GM19455 (cell line): Measurements from ENCODE around the gene ANKRD52.
"Not testable (repeated sequence)": the region's sequence is repeated elsewhere in the genome, so short reads cannot be mapped to it uniquely, and the experiment has no call there.

Experiments used
- ATAC-seq: cut with Tn5 transposase; IDR thresholded peaks from one replicate; pipeline ENCODE4 v1.9.1; 2021; ENCODE audit not compliant: unreplicated experiment

ANKRD52 gene

DNA sequence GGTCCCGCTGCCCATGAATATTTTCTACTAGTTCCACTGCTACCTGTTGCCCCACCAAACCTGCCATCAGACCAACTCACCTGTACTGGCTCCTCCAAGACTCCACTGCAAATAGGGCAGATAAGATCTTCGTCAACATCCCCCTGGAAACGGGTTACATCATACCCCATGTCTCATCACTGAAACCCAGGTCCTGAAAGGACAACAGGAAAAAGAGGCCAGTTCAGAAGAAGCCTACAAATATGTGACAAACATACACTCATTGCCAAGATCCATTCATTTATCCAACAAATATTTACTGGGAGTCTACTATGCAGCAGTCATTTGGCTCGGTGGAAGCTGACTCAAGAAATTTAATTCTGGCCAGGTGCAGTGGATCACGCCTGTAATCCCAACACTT lies 44.3 kb downstream of the ANKRD52 start:
- no peak for ATAC-seq

DNA sequence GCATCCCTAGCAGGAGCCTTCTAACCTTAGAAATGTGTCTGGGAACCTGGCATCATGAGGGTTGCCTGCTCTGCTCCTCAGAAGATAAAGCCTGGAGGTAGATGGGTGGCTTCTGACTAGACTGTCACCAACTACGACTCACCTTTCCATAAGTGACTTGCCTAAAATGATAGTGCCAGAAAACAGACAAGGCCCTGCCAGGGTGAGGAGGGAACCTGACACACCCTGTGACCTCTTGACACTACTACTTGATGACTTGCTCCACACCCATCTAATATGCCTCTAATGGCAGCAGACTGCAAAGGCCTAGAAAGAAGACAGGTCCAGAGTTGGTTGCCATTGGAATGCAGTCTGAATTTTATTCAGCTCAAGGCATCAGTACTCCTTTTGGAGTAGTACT lies 45.8 kb downstream of the ANKRD52 start:
- no peak for ATAC-seq

DNA sequence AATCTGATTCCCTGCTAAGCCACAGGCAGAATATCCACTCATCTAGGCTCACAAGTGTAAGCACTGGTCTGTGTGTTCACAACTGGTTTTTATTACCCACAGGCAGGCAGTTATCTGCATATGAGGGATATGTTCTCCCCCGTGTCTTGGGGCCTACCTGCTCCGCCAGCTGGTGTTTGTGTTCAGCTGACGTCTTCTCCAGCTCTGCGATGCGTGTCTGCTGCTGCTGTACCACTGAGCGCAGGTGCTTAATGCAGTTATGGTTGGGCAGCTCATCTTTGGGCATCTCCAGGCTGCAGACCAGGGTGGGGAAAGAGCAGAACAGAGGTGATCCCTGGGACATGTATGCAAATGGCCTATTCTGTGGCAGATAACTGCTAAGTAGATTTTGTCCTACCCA lies 50.2 kb downstream of the ANKRD52 start:
- ATAC-seq = no peak

DNA sequence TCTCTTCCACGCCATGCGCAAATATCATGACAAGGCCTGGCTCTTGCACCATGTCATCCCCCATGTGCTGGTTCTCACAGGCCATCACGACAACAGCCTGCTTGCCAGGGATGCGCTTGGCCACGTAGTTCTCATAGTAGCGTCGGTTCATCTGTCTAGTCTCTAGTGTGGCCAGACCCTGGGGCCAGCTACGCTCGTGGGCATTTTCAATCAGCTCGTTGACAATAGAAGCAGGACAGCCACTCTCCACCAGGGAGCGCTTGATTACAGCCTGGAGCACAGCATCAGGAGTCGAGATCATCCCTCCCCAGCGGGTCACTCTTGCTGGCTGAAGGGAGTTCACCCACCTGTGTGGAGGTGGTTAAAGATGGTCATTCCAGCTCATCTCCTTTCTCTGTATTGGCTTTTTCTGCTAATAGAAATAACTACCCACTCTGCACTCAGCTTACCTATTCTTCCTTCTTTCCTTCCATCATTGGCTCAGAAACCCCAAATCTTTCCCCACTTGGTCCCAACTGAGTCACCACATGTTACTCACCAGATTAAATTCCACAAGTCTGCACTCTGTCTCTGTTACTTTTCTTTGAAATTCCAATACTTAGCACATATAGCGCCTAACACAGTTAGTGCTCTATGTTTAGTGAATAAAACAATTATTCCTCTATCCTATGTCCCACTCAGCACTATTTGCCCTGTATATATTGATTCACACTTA lies 51.6 kb downstream of the ANKRD52 start:
- no peak for ATAC-seq

DNA sequence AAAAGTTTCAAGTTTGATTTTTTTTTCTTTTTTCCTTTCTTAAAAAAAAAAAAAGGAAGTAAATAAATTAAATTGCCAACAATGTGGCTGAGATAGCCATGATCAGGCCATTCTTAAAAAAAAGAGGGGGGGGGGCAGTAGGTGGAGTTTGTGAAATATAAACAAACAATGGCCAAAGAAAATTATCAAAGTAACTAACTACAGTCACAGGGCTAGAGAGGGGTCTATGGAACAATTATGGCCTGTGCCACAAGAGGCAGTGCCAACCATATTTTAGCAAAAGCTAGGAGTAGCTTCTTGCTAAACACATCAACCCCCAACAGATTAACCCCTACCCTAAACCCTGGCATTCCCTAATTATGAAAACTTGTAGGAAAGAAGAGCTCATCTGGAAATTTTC lies 52.7 kb downstream of the ANKRD52 start:
- ATAC-seq = no peak

DNA sequence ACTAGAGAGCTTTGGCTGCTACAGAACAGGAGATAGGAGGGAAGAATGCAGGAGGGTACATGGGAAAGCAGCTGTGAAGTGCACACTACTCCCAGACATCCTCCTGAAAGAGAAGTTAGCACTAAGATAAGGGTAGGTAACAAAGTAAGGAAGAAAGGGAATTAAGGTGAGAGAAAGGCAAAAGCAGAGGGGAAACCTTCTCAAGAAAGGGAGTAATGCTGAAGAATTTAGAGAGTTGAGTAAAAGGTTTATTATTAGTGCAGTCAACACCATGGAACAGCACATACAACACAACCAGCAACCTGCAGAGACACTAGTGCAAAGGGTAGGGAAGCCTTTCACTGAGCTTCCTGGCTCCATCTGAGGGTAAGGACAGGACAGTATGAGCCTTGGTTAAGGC lies 53.9 kb downstream of the ANKRD52 start:
- ATAC-seq = no peak

DNA sequence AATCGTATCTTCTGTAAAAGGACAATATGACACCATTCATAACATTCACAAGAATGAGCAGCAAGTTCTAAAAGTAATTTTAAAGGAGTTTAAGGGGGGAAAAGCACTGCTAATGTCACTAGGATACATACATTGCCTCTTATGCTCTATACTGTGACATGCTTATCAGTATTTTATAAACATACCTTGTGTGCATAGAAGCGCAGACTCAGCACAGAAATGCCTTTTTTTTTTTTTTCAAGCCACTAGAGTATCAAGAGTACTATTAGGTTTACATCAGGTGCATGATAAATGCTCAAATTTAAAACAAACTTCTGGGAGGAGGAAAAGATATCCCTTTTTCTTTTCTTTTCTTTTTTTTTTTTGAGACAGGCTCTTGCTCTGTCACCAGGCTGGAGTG lies 55.3 kb downstream of the ANKRD52 start:
- no peak for ATAC-seq

DNA sequence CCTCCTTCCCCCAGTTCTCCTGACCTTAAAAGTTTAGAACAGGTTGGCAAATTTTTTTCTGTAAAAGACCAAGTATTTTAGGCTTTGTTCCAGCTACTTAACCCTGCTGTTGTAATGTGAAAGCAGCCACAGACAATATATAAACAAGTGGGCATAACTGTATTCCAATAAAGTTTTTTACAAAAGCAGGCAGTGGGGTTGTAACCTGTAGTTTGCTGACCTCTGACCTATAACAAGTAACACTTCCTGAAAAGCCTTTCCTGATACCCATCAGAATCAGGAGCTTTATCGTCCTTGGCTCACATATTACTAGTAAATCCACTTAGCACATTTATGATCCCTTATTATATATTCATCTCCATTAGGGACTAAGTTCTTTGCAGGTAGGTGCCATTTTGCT lies 55.8 kb downstream of the ANKRD52 start:
- no peak for ATAC-seq

DNA sequence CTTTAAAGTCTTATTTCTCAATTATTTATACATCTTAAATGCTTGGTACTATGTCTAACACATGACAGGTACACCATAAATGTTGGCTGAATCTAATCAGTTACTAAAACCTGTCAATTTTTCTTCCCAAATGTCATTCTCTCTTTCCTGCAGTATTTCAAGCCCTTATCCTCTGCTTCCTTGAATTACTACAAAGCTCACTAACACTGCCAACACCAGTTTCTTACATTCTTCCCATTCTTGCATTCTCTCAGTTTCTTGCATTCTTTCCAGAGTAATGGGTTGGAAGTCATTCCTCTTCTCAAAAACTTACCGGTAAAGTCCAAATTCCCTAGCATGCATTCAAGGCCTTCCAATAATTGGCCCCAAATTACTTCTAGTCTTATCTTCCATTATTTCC lies 59.3 kb downstream of the ANKRD52 start:
- ATAC-seq = no peak

DNA sequence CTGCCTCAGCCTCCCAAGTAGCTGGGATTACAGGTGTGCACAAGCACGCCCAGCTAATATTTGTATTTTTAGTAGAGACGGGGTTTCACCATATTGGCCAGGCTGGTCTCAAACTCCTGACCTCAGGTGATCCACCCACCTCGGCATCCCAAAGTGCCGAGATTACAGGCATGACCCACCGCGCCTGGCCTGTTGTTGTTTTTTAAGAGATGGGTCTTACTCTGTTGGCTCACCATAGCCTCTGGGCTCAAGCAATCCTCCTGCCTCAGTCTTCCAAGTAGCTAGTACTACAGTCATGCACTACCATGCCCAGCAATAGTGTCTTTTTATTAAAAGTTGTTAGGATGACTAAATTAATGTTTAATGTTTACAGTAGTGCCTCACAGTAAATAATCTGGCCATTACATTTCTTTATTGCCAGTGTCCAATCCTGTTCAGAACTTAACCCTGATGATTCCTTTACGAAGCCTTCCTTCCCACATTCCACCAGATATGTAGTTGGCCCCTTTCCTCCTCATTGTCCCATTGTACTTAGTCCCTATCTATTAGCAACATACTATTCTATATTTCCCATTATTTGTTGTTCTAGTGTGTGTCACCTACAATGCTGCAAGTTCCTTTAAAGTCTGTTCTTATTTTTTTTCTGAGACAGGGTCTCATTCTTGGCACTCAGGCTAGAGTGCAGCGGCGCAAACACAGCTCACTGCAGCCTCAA lies 60.1 kb downstream of the ANKRD52 start:
- no peak for ATAC-seq

DNA sequence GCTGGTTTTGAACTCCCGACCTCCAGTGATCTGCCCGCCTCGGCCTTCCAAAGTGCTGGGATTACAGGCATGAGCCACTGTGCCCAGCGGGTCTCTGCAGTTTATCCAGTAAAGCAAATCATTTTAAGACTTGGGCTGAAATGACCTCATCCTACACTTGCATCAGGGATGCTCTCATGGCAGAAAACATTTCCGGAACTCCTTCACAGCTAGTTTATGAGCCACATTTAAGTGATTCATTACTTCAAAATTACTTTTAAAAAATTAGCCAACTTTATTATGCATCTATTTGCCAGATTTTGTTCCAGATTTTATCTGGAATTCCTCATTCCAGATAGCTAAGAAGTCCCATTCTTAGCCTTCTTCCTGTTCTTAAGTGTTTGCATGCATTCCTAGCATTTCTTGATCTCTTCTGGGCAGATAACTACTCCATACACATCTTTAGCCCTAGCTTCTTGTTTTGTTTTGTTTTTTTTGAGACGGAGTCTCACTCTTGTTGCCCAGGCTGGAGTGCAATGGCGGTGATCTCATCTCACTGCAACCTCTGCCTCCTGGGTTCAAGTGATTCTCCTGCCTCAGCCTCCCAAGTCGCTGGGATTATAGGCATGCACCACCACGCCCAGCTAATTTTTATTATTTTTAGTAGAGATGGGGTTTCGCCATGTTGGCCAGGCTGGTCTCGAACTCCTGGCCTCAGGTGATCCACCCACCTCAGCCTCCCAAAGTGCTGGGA lies 61.2 kb downstream of the ANKRD52 start:
- ATAC-seq = not testable (repeated sequence)

DNA sequence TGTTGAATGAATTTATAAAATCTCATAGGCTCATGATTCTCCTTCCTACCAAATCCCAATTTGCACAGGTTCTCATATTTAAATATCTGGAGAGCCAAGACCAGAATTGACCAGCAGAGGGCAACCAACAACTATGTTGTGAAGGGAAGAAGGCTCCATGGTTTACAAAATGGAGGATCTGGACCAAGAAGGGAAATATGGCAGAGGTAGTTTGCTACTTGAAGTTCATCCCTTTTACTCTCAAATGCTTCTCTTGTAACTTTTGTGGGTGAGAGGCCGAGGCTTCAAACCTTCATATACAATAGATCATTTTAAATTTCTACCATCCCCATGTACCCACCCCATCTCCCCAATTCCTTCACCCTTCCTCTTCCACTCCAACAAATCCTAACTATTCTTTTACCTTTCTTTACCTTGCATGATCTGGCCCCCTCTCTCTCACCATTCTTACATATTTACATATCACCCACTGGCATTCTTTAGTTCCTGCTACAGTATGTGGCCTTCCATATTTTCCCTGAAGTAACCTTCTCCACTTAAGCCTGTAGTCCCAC lies 65.1 kb downstream of the ANKRD52 start:
- ATAC-seq = no peak

DNA sequence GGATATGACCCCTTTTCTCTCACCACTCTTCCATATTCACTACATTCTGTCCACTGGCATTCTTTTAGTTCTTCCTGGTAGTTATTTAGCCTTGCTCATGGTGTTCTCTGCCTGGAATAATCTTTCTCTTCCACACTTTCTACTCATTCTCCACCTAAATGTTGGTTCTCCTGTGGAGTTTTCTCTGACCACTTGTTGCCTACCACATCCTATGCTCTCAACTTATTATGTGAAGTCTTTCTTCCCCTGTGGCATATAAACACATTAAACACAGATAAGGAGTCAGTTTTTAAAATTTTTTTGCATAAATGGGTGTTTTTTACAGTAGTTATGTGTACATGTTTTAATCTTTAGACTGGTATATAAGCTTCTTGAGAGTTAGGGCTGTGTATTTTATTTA lies 65.6 kb downstream of the ANKRD52 start:
- ATAC-seq = no peak

DNA sequence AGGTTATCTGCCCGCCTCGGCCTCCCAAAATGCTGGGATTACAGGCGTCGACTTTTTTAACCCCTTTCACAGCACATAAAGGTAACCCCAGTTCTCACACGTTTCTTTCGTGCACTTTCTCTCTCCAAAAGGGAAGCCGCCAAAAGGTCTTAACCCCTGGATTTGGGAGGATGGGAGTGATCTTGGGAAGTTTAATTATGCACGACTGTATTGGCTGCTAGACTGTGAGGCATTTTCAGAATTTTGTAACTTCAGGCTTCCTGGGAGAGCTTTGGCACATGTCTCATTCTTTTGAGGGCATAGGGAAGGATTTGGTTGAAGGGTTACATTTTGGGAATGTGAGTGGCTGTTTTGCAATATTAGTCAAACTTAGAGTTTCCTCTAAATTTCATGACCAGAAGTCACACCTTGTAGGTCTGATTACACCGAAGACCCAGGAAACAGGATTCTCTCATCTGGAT lies 67.5 kb downstream of the ANKRD52 start:
- ATAC-seq = no peak

DNA sequence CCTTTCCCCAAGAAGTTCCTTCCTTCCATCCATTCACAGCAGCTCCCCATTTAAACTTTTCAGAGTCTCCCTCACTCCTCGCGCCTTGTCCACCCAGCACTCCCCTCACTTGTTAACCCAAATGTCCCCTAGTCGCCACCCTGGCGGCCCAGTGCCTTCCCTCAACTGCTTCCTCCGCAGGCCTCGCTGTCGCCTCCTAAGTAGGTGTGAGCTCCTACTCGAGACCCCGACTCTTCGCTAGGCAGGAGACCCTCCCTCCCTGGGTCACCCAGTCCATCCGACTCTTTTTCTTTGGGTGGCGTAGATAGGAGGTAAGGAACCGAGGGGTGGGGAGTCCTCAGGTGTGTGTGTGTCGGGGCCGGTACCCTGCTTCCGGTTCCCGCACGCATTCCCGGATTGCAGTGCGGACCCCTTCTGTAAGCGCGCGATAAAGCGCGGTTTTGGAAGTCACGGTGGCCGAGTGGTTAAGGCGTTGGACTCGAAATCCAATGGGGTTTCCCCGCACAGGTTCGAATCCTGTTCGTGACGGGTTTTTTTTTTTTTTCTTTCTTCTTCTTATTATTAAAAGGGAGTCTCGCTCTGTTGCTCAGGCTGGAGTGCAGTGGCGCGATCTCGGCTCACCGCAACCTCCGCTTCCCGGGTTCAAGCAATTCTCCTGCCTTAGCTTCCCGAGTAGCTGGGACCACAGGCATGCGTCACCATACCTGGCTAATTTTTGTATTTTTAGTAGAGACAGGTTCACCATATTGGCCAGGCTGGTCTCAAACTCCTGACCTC lies 68.1 kb downstream of the ANKRD52 start:
- peak; percentile 30 for ATAC-seq

DNA sequence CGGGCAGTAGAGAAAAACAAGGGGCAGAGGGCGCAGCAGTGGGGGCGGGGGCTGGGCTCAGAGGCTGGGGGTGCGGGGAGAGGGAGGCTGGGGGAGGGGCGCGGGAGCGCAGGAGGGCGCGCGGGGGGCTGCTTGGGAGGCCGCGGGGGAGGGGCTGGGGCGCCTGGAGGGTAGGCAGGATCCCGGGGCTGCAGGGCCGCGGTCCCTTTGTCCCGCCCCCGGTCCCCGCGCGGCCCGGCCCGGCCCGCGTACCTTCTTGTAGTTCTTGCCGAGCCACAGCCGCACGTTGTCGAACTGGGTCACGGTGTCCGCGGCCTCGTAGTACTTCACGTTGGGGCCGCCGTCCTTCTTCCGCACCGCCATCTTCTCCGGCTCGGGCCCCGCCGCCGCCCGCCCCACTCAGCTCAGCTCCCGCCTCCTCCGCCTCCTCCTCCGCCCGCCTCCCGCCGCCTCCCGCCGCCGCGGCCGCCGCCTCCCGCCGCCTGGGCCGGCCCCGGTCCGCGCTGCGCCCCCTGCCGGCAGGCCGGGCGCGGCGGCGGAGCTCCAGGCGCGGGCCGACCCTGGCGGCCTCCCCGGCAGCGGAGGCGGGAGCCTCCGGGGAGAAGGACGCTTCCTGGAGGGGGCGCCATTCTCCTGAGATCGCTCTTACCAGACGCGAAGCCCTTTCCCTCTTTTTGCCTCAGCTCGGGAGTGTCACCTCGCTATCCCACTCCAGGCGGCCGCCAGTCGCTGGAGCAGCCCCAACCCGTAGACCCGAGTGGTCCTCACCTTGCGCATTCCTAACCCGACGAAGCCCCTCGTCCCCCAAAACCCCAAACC lies 68.9 kb downstream of the ANKRD52 start, which contains the start of gene SMARCC2:
SMARCC2 (minus strand) TSS at position 385 of the 819 bp plus-strand sequence; CDS start at position 363, 22 bp downstream.
- ATAC-seq = peak; percentile 73

DNA sequence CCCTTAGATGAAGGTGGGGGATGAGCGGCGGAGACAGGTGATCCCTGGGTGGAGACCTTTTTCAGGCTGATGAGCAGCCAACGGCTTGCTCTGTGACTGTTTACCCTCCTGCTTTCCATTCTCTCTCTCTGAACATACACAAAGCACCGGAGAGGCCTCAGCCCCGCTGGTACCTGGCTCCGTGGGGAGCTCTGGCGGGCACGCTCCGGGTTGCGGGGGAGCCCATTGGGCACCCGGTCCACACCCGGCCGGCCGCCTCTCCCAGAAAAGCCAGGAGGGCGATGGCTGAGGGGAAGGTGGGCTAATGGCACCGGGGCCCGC lies 69.4 kb downstream of the ANKRD52 start:
- ATAC-seq = no peak

DNA sequence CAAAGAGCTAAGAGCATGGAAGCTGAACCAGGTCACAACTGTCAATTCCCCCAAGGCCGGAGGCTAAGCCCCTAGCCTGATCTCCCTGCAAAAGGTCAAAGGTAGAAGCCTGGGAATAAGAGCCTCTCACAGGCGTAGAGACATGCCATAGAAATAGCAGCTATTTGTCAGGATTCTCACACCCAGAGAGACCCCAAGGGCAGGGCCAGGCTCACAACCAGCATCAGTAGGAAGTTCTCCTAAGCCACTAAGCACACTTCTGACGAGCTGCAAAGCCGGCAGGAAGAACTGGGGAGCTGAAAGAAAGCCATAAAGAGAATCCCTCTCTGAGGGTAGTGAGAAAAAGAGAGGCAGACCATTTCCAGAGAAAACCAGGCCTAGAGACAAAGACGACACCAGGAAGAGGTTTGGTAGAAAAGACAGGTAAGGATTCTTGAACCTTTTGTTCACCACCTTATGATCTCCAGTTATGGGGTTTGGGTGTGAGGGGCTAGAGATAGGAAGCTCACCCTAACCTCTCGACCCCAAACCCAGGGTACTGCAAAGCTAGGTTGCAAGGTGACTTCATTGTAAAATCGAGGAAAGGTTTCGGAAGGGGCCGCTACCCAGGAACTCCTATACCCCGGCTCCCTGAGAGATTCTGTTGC lies 69.9 kb downstream of the ANKRD52 start:
- ATAC-seq = no peak
